ENCODE data around the gene MED26. TPM values are rescaled to one million over a fixed set of nuclear protein-coding genes. Genes with fewer than 3 reads are reported as not detected.
A peak's percentile ranks its signal among the peaks of the same experiment; 100 is the strongest.

Gene MED26
- total and polyA plus RNA-seq, 2 of the 8 experiments (the other 6 are each of a cell fraction or from before 2014, with no cell fraction given) = 5.3 to 10.7 TPM

- peak; percentile 80 for TF ChIP-seq CHD2 (IDR thresholded peaks at IDR 0.05; ENCODE audit: low read length)
- 0 out of 4 replicates have a peak, but pooled peaks of 1 of the 2 experiments have one; percentile 16 for TF ChIP-seq SIN3A (conservative IDR thresholded peaks at IDR 0.05 in 1 of 2, IDR thresholded peaks at IDR 0.05 in 1 of 2; ENCODE audit: low read depth in 1 of 2, low read length in 2 of 2)
- TF ChIP-seq GTF2F1 (IDR thresholded peaks at IDR 0.05; ENCODE audit: borderline replicate concordance, low read depth, low read length) = 0 out of 2 replicates have a peak, but pooled peaks have one; percentile 14
- TF ChIP-seq CREB1 (IDR thresholded peaks at IDR 0.05) = 0 out of 2 replicates have a peak, but pooled peaks have one; percentile 15
- TF ChIP-seq ZNF274 (IDR thresholded peaks at IDR 0.05; ENCODE audit: borderline replicate concordance, extremely low read depth, low read length) = no peak
- TF ChIP-seq NRF1 (IDR thresholded peaks at IDR 0.05; ENCODE audit: low read depth, low read length) = peak; percentile 39
- peak; percentile 79 for TF ChIP-seq ATF3 (IDR thresholded peaks at IDR 0.05; ENCODE audit: insufficient read depth, low read depth, low read length)
- TF ChIP-seq POLR2A (IDR thresholded peaks at IDR 0.05; ENCODE audit: control extremely low read depth in 1 of 2, low read depth in 2 of 2, low read length in 2 of 2) = peak; percentile 63 to 86
- TF ChIP-seq JUN (IDR thresholded peaks at IDR 0.05; ENCODE audit: low read depth, low read length) = no peak
- no peak for TF ChIP-seq RNF2 (IDR thresholded peaks at IDR 0.05; ENCODE audit: borderline replicate concordance, low read depth, low read length, missing control alignments, poor library complexity, severe bottlenecking)
- TF ChIP-seq KDM5A (IDR thresholded peaks at IDR 0.05; ENCODE audit: low read length) = peak; percentile 35; the same call in 1 of the 2 replicates
- no peak for TF ChIP-seq RAD21 (IDR thresholded peaks at IDR 0.05 in 1 of 2, conservative IDR thresholded peaks at IDR 0.05 in 1 of 2; ENCODE audit: low read depth in 2 of 2, low read length in 2 of 2)
- peak; percentile 95 for TF ChIP-seq PHF8 (conservative IDR thresholded peaks at IDR 0.05; ENCODE audit: low read depth, low read length)
- peak; percentile 83 for TF ChIP-seq POLR2AphosphoS5 (IDR thresholded peaks at IDR 0.05; ENCODE audit: low read depth, low read length)
- TF ChIP-seq USF2 (IDR thresholded peaks at IDR 0.05; ENCODE audit: low read length) = no peak
- no peak for TF ChIP-seq CTCF (IDR thresholded peaks at IDR 0.05; ENCODE audit: control extremely low read depth in 1 of 3, insufficient read depth in 1 of 3, low read depth in 1 of 3, low read length in 3 of 3)
- TF ChIP-seq MAFK (IDR thresholded peaks at IDR 0.05; ENCODE audit: low read depth, low read length) = no peak
These were observed 85.7 kb downstream of the MED26 start, which contains the start of gene CHERP (continued) for GRCh38 chr19:16542045-16542909.

All from H1 (cell line).